Measurements from ENCODE around the gene KRTAP6-2. TPM values are rescaled to one million over a fixed set of nuclear protein-coding genes. Genes with fewer than 3 reads are reported as not detected.

Gene KRTAP6-2
- total RNA-seq, 1 donor from 2014 or later = not detected

DNA sequence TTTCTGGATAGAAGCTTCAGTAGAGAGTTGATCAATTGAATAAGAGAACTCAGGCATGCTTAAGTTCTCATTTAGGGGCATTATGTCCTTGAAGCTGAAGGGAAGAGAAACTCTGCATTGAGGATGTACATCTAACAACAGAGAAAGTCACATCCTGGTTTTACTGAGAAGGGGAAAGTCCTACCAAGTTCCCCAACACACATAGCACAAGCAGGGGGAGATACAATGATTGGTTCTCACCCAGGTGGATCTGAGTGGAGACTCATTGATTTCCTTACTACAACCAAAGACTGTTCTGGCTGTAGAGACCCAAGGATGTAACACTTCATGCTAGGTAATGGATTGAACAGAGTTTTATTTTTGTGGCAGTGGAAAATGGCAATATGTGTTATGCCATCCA lies 16.5 kb upstream of the KRTAP6-2 start:
- Histone ChIP-seq H3K27me3 (no peaks in the 10 kb centered on the region), H3K27ac (no peak overlapping the region), H3K4me1 (no peaks in the 10 kb centered on the region), H3K9me3 (no peaks in the 10 kb centered on the region), H3K36me3 (no peaks in the 10 kb centered on the region), H3K4me3 (no peak overlapping the region)
- TF ChIP-seq CTCF (IDR thresholded peaks at IDR 0.05) = no peak
- intact Hi-C loops (cut with DNase I) = no loop called here
- DNase-seq (ENCODE audit: low spot score in 2 of 2) = no peak

GRCh38 chr21:30613836-30614235 lies 15.1 kb upstream of the KRTAP6-2 start, which contains the start of gene KRTAP6-1:
KRTAP6-1 (minus strand) TSS chr21:30613930; CDS start chr21:30613904, 26 bp downstream.
- Histone ChIP-seq H3K27me3 (no peaks in the 10 kb centered on the region), H3K4me3 (no peak within 1 kb of the TSS), H3K27ac (no peak within 1 kb of the TSS), H3K9me3 (no peaks in the 10 kb centered on the region), H3K36me3 (no peaks in the 10 kb centered on the region), H3K4me1 (no peaks in the 10 kb centered on the region)
- intact Hi-C loops (cut with DNase I) = no loop called here
- DNase-seq (ENCODE audit: low spot score in 2 of 2) = no peak
- no peak for TF ChIP-seq CTCF (IDR thresholded peaks at IDR 0.05)

- Histone ChIP-seq H3K4me1 (no peaks in the 10 kb centered on the region), H3K36me3 (no peaks in the 10 kb centered on the region), H3K4me3 (no peak overlapping the region), H3K27ac (no peak overlapping the region), H3K27me3 (no peaks in the 10 kb centered on the region), H3K9me3 (no peaks in the 10 kb centered on the region)
- intact Hi-C loops (cut with DNase I) = no loop called here
- no peak for TF ChIP-seq CTCF (IDR thresholded peaks at IDR 0.05)
- no peak for DNase-seq (ENCODE audit: low spot score in 2 of 2)
Observed at GRCh38 chr21:30612132-30612531, 13.4 kb upstream of the KRTAP6-2 start.

GRCh38 chr21:30605968-30606367 lies 7.3 kb upstream of the KRTAP6-2 start:
- TF ChIP-seq CTCF (IDR thresholded peaks at IDR 0.05) = no peak
- Histone ChIP-seq H3K27ac (no peak overlapping the region), H3K9me3 (no peaks in the 10 kb centered on the region), H3K36me3 (no peaks in the 10 kb centered on the region), H3K27me3 (no peaks in the 10 kb centered on the region), H3K4me3 (no peak overlapping the region), H3K4me1 (no peaks in the 10 kb centered on the region)
- no peak for DNase-seq (ENCODE audit: low spot score in 2 of 2)
- intact Hi-C loops (cut with DNase I) = no loop called here

DNA sequence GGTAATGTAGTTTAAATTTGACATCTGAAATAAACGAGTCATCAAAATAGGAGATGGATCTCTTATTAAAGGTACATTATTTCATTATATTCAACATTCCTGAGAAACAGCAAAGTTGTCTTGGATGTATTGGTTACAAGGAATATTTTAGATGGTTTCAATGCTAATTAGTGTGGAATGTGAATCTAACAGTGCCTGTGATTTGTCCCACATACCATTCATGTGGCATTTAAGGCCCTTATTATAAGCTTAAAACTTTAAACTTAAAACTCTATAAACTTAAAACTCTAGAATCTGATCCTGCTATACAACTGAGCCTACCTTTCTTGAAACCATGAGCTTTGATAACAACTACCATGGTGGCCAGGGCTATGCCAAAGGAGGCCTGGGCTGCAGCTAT lies 2.1 kb upstream of the KRTAP6-2 start, which contains the start of gene KRTAP22-1:
TSS of gene KRTAP22-1 (plus strand) at position 301 of the 400 bp plus-strand sequence.
- Histone ChIP-seq H3K4me3 (no peak within 1 kb of the TSS), H3K9me3 (no peaks in the 10 kb centered on the region), H3K27me3 (no peaks in the 10 kb centered on the region), H3K36me3 (no peaks in the 10 kb centered on the region), H3K4me1 (no peaks in the 10 kb centered on the region), H3K27ac (no peak within 1 kb of the TSS)
- intact Hi-C loops (cut with DNase I) = no loop called here
- no peak for DNase-seq (ENCODE audit: low spot score in 2 of 2)
- no peak for TF ChIP-seq CTCF (IDR thresholded peaks at IDR 0.05)

DNA sequence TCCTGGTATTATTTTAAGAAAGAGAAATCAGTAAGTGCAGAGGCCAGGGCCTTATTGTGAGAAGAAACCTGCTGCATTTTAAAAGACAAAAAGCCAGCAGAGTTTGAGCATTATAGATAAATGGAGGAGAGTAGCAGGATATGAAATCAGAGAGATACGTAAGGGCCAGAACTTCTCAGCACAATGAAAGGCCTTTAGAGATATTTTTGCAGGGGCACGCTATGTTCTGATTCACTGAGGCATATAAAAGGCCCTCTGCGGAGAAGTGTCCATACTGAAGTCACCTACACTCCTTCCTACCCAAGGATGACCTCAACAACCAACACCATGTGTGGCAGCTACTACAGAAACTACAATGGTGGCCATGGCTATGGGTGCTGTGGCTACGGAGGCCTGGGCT lies 6.6 kb downstream of the KRTAP6-2 start, which contains the start of gene KRTAP6-3:
TSS of gene KRTAP6-3 (plus strand) at position 301 of the 400 bp plus-strand sequence. CDS start at position 307, 6 bp downstream.
- Histone ChIP-seq H3K27ac (no peak within 1 kb of the TSS), H3K9me3 (no peaks in the 10 kb centered on the region), H3K36me3 (no peaks in the 10 kb centered on the region), H3K4me1 (no peaks in the 10 kb centered on the region), H3K27me3 (no peaks in the 10 kb centered on the region), H3K4me3 (no peak within 1 kb of the TSS)
- intact Hi-C loops (cut with DNase I) = no loop called here
- TF ChIP-seq CTCF (IDR thresholded peaks at IDR 0.05) = no peak
- DNase-seq (ENCODE audit: low spot score in 2 of 2) = no peak
